Activated naive CD8-positive, alpha-beta T cell treated with anti-CD3 and anti-CD28 coated beads, Interleukin-2, amount 10 ng/mL, durations not matched to agents 7 days and 5 days (primary cell): ENCODE data around the gene CHRNA5. TPM values are rescaled to one million over a fixed set of nuclear protein-coding genes. Genes with fewer than 3 reads are reported as not detected.
A peak's percentile ranks its signal among the peaks of the same experiment; 100 is the strongest.
"Not testable (repeated sequence)": the region's sequence is repeated elsewhere in the genome, so short reads cannot be mapped to it uniquely, and the experiment has no call there.

ENCODE experiments used
- ATAC-seq: fragments of 150-1000 bp; cut with Tn5 transposase; one replicate; pipeline ENCODE4 v1.10.0; 2021; ENCODE audit warnings: low read depth, moderate library complexity
- POLR2A ChIA-PET: fragments of 350-600 bp; sonication (Branson Sonifier 250); formaldehyde crosslinking; loops from one replicate; lab custom pipeline; 2021; ENCODE audit warnings: antibody characterized with exemption; lab: Charles Lee
- DNase-seq: peaks from one replicate; pipeline ENCODE4 v3.0.0; 2021
- H3K27ac Mint-ChIP-seq: one replicate; pipeline ENCODE4 v1.8.0; 2022; ENCODE audit warnings: mild to moderate bottlenecking, mixed read lengths
- H3K27me3 Mint-ChIP-seq: one replicate; pipeline ENCODE4 v1.8.0; 2022; ENCODE audit warnings: mild to moderate bottlenecking, moderate library complexity, mixed read lengths
- H3K36me3 Mint-ChIP-seq: one replicate; pipeline ENCODE4 v1.8.0; 2021; ENCODE audit warnings: mild to moderate bottlenecking, mixed read lengths
- H3K4me1 Mint-ChIP-seq: one replicate; pipeline ENCODE4 v1.8.0; 2021; ENCODE audit warnings: mixed read lengths
- H3K4me3 Mint-ChIP-seq: one replicate; pipeline ENCODE4 v1.8.0; 2022; ENCODE audit warnings: mild to moderate bottlenecking, moderate library complexity, mixed read lengths
- H3K9me3 Mint-ChIP-seq: one replicate; pipeline ENCODE4 v1.8.0; 2021; ENCODE audit warnings: mixed read lengths
- total RNA-seq, 2 experiments: library from RNA; stranded (reverse); gene quantifications; one replicate each; pipeline ENCODE4 v1.2.3, GENCODE V29; 2021

Gene CHRNA5
- 1 to 10 TPM; 1.2 to 2.2 TPM for total RNA-seq

GRCh38 chr15:78565097-78565950, at the start of gene CHRNA5:
TSS of gene CHRNA5 (plus strand) at chr15:78565520. CDS start at chr15:78565720, 200 bp downstream.
- Mint-ChIP-seq H3K27me3 (peaks cover 34% of the 10 kb centered on the region), H3K27ac (peak within 1 kb of the TSS; percentile 84), H3K36me3 (peaks cover 2% of the 10 kb centered on the region), H3K4me3 (peak within 1 kb of the TSS; percentile 94), H3K4me1 (peaks cover 19% of the 10 kb centered on the region), H3K9me3 (no peaks in the 10 kb centered on the region)
- peak; percentile 60 for DNase-seq
- peak; percentile 71 for ATAC-seq
- POLR2A ChIA-PET: interaction anchor here (0.9 to 2.4 kb wide), 3 partner anchors 16 to 57 kb away, joined by 3 to 18 read pairs (median 4); partner anchors contain the start of gene PSMA4

GRCh38 chr15:78520035-78520434, 45.3 kb upstream of the CHRNA5 start:
- POLR2A ChIA-PET, ATAC-seq: not testable (repeated sequence)

DNA sequence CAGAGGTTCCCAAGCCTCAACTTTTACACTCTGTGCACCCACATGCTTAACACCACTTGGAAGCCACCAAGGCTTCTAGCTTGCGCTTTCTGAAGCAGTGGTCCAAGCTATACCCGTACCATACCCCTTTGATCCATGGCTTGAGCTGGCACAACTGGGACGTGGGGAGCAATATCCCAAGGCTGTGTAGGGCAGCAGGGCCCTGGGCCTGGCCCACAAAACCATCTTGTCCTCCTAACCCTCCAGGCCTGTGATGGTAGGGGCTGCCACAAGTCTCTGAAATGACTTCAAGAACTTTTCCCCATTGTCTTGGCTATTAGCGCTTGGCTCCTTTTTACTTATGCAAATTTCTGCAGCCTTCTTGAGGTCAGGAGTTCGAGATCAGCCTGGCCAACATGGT, 41.1 kb upstream of the CHRNA5 start:
- no peak overlapping the region for H3K4me3 Mint-ChIP-seq
- DNase-seq: no peak
- no peaks in the 10 kb centered on the region for H3K36me3 Mint-ChIP-seq
- no peaks in the 10 kb centered on the region for H3K27me3 Mint-ChIP-seq
- ATAC-seq: no peak
- H3K4me1 Mint-ChIP-seq: no peaks in the 10 kb centered on the region
- no peaks in the 10 kb centered on the region for H3K9me3 Mint-ChIP-seq
- H3K27ac Mint-ChIP-seq: no peak overlapping the region
- POLR2A ChIA-PET: no interaction called here

More at GRCh38 chr15:78520035-78520434, 45.3 kb upstream of the CHRNA5 start:
- not testable (repeated sequence) for H3K36me3 Mint-ChIP-seq, H3K27me3 Mint-ChIP-seq, DNase-seq, H3K9me3 Mint-ChIP-seq, H3K4me3 Mint-ChIP-seq, H3K27ac Mint-ChIP-seq, H3K4me1 Mint-ChIP-seq

GRCh38 chr15:78527325-78527724, 38.0 kb upstream of the CHRNA5 start:
- no peaks in the 10 kb centered on the region for H3K27me3 Mint-ChIP-seq
- POLR2A ChIA-PET: no interaction called here
- no peaks in the 10 kb centered on the region for H3K36me3 Mint-ChIP-seq
- H3K27ac Mint-ChIP-seq: no peak overlapping the region
- H3K9me3 Mint-ChIP-seq: no peaks in the 10 kb centered on the region
- H3K4me3 Mint-ChIP-seq: no peak overlapping the region
- ATAC-seq (no peak), DNase-seq (no peak)
- H3K4me1 Mint-ChIP-seq: no peaks in the 10 kb centered on the region

DNA sequence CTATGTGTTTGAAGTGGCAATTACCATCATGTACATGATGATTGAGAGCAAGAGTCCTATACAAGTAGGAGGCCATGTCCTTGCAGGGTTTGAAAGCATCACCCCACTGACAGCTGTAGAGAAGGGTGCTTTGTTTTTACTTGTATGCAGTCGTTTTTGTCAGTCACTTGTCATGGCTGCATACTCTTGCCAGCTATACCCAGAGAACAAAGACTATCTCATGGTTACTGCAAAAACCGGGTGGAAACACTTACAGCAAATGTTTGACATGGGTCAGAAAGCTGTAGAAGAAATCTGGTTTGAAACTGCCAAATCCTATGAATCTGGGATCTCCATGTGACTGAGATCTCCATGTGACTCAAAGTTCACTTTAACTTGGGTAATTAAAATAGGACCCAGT, 32.0 kb upstream of the CHRNA5 start:
- POLR2A ChIA-PET: interaction anchor here (0.6 kb wide), 1 partner anchor 18 kb away, joined by 3 read pairs; no protein-coding TSS in a partner anchor
- no peak for ATAC-seq
- Mint-ChIP-seq H3K4me1 (peaks cover 2% of the 10 kb centered on the region), H3K4me3 (no peak overlapping the region), H3K27ac (no peak overlapping the region), H3K36me3 (peaks cover 2% of the 10 kb centered on the region), H3K9me3 (no peaks in the 10 kb centered on the region), H3K27me3 (no peaks in the 10 kb centered on the region)
- DNase-seq: no peak

GRCh38 chr15:78536134-78536533, 29.2 kb upstream of the CHRNA5 start:
- Mint-ChIP-seq H3K4me3 (no peak overlapping the region), H3K9me3 (no peaks in the 10 kb centered on the region), H3K4me1 (peaks cover 12% of the 10 kb centered on the region), H3K27ac (no peak overlapping the region), H3K27me3 (no peaks in the 10 kb centered on the region), H3K36me3 (peaks cover 6% of the 10 kb centered on the region)
- POLR2A ChIA-PET: no interaction called here
- no peak for ATAC-seq
- DNase-seq: no peak

- no peak for DNase-seq
- H3K4me3 Mint-ChIP-seq: no peak overlapping the region
- H3K9me3 Mint-ChIP-seq: no peaks in the 10 kb centered on the region
- POLR2A ChIA-PET: no interaction called here
- ATAC-seq: no peak
- H3K36me3 Mint-ChIP-seq: peaks cover 13% of the 10 kb centered on the region
- no peaks in the 10 kb centered on the region for H3K27me3 Mint-ChIP-seq
- no peak overlapping the region for H3K27ac Mint-ChIP-seq
- peaks cover 18% of the 10 kb centered on the region for H3K4me1 Mint-ChIP-seq
These were observed 27.9 kb upstream of the CHRNA5 start for GRCh38 chr15:78537266-78537905.

- Mint-ChIP-seq H3K9me3 (no peaks in the 10 kb centered on the region), H3K36me3 (peaks cover 17% of the 10 kb centered on the region), H3K27ac (no peak overlapping the region), H3K4me1 (peaks cover 26% of the 10 kb centered on the region), H3K27me3 (no peaks in the 10 kb centered on the region), H3K4me3 (no peak overlapping the region)
- no peak for DNase-seq
- no peak for ATAC-seq
- POLR2A ChIA-PET: no interaction called here
These were observed 27.0 kb upstream of the CHRNA5 start for GRCh38 chr15:78538358-78538757.

DNA sequence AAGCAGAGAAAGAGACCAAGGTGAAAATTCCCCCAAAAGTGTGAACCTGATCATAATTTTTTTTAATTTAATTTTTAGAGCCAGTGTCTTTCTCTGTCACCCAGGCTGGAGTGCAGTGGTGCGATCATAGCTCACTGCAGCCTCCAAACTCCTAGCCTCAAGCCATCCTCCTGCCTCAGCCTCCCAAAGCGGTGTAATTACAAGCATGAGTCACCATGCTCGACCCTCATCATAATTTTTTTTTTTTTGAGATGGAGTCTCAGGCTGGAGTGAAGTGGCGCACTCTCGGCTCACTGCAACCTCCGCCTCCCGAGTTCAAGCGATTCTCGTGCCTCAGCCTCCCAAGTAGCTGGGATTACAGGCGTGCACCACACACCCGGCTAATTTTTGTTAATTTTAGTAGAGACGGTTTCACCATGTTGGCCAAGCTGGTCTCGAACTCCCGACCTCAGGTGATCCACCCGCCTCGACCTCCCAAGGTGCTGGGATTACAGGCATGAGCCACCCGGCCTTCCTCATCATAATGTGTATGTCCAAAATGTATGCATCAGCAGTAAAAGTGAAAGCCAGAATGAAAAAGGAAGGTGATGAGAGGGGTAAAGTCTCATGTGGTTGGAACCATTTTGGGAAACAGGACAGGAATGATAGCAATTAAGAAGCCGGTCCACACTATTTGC, 25.7 kb upstream of the CHRNA5 start:
- POLR2A ChIA-PET: interaction anchor here (0.8 to 2.9 kb wide), 9 partner anchors 10 to 274 kb away, joined by 3 to 27 read pairs (median 7); partner anchors contain the start of genes CHRNA5, DNAJA4, HYKK and IREB2
- H3K9me3 Mint-ChIP-seq, ATAC-seq, H3K27me3 Mint-ChIP-seq: not testable (repeated sequence)
- Mint-ChIP-seq H3K36me3 (peaks cover 20% of the 10 kb centered on the region), H3K4me3 (peak overlapping the region; percentile 93), H3K4me1 (peaks cover 28% of the 10 kb centered on the region), H3K27ac (peak overlapping the region; percentile 97)
- peak; percentile 35 for DNase-seq

- peak; percentile 82 for ATAC-seq
- H3K9me3 Mint-ChIP-seq: no peaks in the 10 kb centered on the region
- POLR2A ChIA-PET: interaction anchor here (0.8 to 2.9 kb wide), 11 partner anchors 9 to 333 kb away, joined by 3 to 27 read pairs (median 7); partner anchors contain the start of genes CHRNA5, DNAJA4, HYKK and IREB2
- H3K36me3 Mint-ChIP-seq: peaks cover 21% of the 10 kb centered on the region
- H3K27me3 Mint-ChIP-seq: no peaks in the 10 kb centered on the region
- DNase-seq: peak; percentile 97
- H3K4me1 Mint-ChIP-seq: peaks cover 28% of the 10 kb centered on the region
- peak within 1 kb of the TSS; percentile 93 for H3K4me3 Mint-ChIP-seq
- peak within 1 kb of the TSS; percentile 97 for H3K27ac Mint-ChIP-seq
These were observed 25.0 kb upstream of the CHRNA5 start, which contains the start of gene PSMA4 for GRCh38 chr15:78540141-78540870. TSS of gene PSMA4 (plus strand) at chr15:78540444. CDS start at chr15:78541928, 1,484 bp downstream.

DNA sequence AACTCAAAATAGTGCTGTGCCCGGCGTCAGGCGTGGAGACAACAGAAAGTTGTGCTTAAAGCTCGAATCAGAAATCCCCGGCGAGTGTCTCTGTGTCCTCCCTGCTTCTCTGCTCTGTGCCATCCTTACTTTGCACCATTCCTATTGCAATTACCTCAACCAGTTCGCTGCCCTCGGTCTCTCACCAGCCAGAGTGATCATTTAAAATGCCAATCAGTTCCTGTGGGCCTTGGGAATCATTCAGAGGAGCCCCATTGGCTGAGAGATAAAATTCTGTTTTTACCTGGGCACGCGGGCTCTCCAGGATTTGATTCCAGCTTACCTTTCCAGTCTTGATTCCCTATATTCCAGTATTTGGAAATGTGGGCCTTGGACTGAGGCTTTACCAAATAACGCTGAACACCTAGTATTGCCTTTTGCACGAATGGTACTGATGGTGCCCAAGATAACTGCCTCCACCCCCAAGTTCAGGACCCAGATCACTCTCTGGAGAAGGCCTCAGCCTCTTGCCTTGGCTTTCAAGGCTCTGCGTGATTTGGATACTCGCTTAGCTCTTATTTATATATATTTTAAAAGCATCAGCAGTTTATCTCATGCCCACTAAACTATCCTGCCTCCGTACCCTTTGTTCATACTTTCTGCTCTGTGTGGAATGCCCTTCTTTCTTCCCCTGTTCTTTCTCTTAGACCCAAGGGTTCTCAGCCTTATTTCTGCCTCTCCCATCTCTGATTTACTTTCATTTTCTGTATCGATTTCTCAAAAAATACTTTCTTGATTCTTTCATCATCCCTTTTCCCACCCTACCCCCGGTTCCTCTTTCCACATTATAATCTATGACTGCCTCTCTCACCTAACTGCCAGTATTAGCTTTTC, 24.2 kb upstream of the CHRNA5 start:
- DNase-seq: no peak
- POLR2A ChIA-PET: interaction anchor here (0.6 to 2.9 kb wide), 10 partner anchors 8 to 333 kb away, joined by 3 to 27 read pairs (median 7); partner anchors contain the start of genes CHRNA5, DNAJA4, HYKK and IREB2
- H3K36me3 Mint-ChIP-seq: peaks cover 23% of the 10 kb centered on the region
- no peaks in the 10 kb centered on the region for H3K27me3 Mint-ChIP-seq
- no peak for ATAC-seq
- H3K4me1 Mint-ChIP-seq: peaks cover 28% of the 10 kb centered on the region
- no peaks in the 10 kb centered on the region for H3K9me3 Mint-ChIP-seq
- H3K4me3 Mint-ChIP-seq: peak overlapping the region; percentile 93
- peak overlapping the region; percentile 97 for H3K27ac Mint-ChIP-seq

DNA sequence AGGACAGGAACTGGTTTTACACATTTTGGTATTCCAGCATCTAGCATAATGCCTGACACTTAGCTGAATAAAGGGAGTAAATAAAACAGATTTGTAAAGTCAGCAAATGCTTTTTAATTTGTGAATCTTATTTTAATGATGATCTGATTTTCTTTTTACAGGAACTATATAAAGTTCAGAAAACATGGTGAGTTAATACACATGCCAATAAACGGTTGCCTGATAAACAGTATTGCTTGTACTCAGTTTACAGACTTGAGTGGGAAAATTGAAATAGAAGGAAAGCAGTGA, 23.6 kb upstream of the CHRNA5 start:
- Mint-ChIP-seq H3K9me3 (no peaks in the 10 kb centered on the region), H3K4me3 (peak overlapping the region; percentile 93), H3K36me3 (peaks cover 24% of the 10 kb centered on the region), H3K4me1 (peaks cover 26% of the 10 kb centered on the region), H3K27ac (peak overlapping the region; percentile 97), H3K27me3 (no peaks in the 10 kb centered on the region)
- DNase-seq (no peak), ATAC-seq (no peak)
- POLR2A ChIA-PET: interaction anchor here (0.6 to 2.9 kb wide), 5 partner anchors 16 to 242 kb away, joined by 6 to 27 read pairs (median 12); partner anchors contain the start of genes CHRNA5, HYKK, IREB2 and SKIC8
